ENCODE data around the gene PHKA2.

DNA sequence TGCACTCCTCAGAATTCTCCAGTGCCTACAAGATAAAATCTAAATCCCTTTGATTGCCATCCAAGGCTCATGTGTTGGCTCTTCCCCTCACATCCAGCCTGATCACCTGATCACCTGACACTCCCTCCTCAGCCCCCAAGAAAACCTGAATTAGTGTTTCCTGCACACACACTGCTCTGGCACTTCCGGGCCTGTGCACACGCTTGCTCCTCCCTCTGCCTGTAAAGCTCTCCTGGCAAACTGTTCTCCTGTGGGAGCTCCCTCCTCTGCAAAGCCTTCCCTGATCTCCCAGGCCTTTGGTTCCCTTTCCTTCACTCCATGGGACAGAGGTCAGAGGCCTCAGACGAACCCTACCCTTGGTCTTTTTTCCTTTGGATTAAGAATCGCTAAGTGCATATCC, 19.9 kb downstream of the PHKA2 start:
- TF ChIP-seq, protein P1, sequence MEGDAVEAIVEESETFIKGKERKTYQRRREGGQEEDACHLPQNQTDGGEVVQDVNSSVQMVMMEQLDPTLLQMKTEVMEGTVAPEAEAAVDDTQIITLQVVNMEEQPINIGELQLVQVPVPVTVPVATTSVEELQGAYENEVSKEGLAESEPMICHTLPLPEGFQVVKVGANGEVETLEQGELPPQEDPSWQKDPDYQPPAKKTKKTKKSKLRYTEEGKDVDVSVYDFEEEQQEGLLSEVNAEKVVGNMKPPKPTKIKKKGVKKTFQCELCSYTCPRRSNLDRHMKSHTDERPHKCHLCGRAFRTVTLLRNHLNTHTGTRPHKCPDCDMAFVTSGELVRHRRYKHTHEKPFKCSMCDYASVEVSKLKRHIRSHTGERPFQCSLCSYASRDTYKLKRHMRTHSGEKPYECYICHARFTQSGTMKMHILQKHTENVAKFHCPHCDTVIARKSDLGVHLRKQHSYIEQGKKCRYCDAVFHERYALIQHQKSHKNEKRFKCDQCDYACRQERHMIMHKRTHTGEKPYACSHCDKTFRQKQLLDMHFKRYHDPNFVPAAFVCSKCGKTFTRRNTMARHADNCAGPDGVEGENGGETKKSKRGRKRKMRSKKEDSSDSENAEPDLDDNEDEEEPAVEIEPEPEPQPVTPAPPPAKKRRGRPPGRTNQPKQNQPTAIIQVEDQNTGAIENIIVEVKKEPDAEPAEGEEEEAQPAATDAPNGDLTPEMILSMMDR (conservative IDR thresholded peaks at IDR 0.05), result no peak
- no peak for TF ChIP-seq EZH2 (IDR thresholded peaks at IDR 0.05; ENCODE audit: low read depth)

Data from PC-9 (cell line).